RPMI7951 (cell line): ENCODE results near the gene CYP27A1. TPM values are rescaled to one million over a fixed set of nuclear protein-coding genes. Genes with fewer than 3 reads are reported as not detected.

Experiments used
- DNase-seq: peaks from one replicate; pipeline ENCODE4 v3.0.0-alpha.2; 2012; ENCODE audit warnings: low read depth
- total RNA-seq: library from RNA; depleted of rRNA; stranded (reverse); fragments of >200 nt; shearing (Covaris generic); gene quantifications from 2 replicates; pipeline ENCODE4 v1.2.3, GENCODE V29; 2014; rRNA removed

The CYP27A1 gene
- total RNA-seq, 1 experiment from 2014 or later: 19.9 TPM

DNA sequence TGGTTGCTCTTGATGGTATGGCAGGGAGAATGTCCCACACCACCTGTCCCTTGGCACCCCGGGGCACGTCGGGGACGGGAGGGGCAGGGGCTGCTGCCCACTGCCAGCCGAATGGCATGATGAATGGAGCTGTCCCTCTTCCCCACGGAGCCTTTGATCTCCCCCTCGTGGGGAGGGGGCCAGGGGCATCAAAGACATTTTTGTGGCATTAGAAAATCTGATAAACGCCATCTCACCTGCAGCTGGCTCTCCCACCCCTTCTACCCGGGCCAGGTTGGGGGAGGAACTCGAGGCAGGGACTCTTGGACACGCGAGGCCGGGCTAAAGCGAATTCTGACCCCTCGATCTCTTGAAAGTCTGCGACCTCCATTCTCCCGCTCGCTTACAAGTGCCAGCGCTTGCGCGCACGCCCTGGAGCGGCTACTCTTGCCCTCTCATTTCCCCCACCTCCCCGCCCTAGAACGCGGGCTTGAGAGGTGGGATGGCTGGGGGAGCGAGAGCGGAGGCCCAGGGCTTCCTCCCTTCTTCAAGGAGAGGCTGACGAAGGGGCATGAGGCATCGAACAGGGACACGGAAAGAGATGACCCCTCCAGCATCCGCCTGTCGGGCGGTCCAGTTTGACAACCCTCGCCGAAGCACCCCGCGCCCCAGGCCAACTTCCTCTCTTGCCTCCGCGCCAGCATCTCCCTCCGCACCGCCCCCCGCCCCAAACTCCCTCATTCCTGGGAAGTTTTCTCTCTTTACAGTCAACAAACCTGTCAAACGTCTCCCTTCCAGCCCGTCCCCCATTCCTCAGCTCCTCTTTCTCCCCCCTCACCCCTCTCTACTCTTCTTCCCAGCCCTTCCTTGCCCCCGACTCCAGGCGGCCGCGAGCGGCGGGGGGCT, 77.0 kb downstream of the CYP27A1 start:
- no peak for DNase-seq

GRCh38 chr2:218859556-218859987, 77.6 kb downstream of the CYP27A1 start, which contains the start of gene WNT6:
Gene WNT6, plus strand, starts transcription at chr2:218859805. Its CDS starts 233 bp downstream, at chr2:218860038.
- DNase-seq: no peak

- DNase-seq: no peak
Measured at GRCh38 chr2:218859988-218860831, 78.3 kb downstream of the CYP27A1 start.

DNA sequence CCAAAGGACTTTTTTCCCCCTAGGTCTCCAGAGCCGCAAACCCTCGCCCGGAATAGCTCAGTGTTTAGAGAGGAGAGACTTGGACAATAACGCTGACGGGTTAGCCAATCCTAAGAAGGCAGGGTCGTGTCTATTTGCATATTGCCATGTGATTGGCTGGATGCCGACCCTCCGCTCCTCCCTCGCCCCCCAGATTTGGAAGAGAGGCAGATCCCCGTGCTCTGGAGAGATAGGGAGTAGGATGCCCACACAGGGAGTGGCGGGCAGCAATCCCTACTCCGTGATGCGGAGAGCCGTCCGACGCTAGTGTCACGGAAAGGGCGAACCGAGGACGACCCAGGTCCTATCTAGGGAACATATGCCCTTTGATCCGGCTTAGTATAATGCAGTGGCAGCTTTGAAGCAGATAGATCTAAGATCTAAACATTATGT, 79.0 kb downstream of the CYP27A1 start:
- DNase-seq: peak; percentile 97

DNA sequence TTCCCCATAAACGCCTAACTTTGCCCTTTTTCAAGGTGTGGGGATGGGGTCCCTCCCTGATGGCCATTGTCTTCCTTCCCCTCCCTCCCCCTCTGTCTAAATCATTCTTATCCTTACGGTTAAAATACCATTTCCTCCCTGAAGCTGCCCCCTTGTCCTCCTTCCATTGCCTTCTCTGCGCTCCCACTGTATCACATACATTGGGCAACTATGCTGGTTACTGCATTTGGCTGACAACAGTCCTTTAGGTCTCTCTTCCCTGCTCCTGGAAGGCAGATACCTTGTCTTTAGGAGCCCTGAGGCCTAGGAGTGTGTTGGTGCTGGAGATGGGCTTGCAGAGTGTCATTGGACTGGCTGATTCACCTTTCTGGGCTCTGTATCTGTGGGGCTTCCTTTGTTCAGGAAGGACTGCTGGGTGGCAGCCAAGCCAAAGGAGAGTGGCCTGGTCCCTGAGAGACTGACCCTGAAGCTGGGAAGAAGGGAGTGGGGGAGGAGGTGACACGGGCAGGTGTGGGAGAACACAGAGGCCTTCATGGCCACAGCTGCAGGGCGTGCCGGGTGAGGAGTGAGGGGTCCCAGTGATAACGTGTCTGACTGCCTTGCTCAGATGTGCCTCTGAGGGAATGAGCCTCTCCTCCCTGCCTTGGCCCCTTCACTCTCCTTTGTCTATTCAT, 79.8 kb downstream of the CYP27A1 start:
- DNase-seq: no peak

GRCh38 chr2:218863021-218863520, 81.1 kb downstream of the CYP27A1 start:
- DNase-seq: no peak

Other genes with a start within 250 kb of the CYP27A1 start
- gene USP37, start 213.8 kb upstream of the CYP27A1 start, total RNA-seq: 12.0 and 12.3 TPM in 2 replicates
- 90.0 and 100 TPM in 2 replicates for gene CNOT9, start 213.3 kb upstream of the CYP27A1 start, total RNA-seq
- 8.5 and 10.2 TPM in 2 replicates for gene PLCD4, start 174.2 kb upstream of the CYP27A1 start, total RNA-seq
- gene ZNF142, start 122.5 kb upstream of the CYP27A1 start, total RNA-seq: 11.3 and 13.6 TPM in 2 replicates
- 47.0 and 49.8 TPM in 2 replicates for gene BCS1L, start 122.5 kb upstream of the CYP27A1 start, total RNA-seq
- 37.5 and 45.5 TPM in 2 replicates for gene RNF25, start 110.1 kb upstream of the CYP27A1 start, total RNA-seq
- gene STK36, start 110.1 kb upstream of the CYP27A1 start, total RNA-seq: 15.6 and 20.7 TPM in 2 replicates
- 17.5 and 28.7 TPM in 2 replicates for gene TTLL4, start 71.3 kb upstream of the CYP27A1 start, total RNA-seq
- gene PRKAG3, start 49.7 kb downstream of the CYP27A1 start, total RNA-seq: not detected in 2 replicates
- 3.4 and 4.2 TPM in 2 replicates for gene WNT6, start 77.7 kb downstream of the CYP27A1 start, total RNA-seq
- 0.72 and 1.4 TPM in 2 replicates for gene WNT10A, start 98.7 kb downstream of the CYP27A1 start, total RNA-seq
- gene CDK5R2, start 177.5 kb downstream of the CYP27A1 start, total RNA-seq: 0.12 and 0.20 TPM in 2 replicates
- not detected in 2 replicates for gene FEV, start 203.0 kb downstream of the CYP27A1 start, total RNA-seq
- 0.20 TPM in 1 of 2 replicates, not detected in the other for gene CRYBA2, start 211.3 kb downstream of the CYP27A1 start, total RNA-seq